GM18870 (cell line): ENCODE results near the gene ALS2CL.

Source experiments
- ATAC-seq: cut with Tn5 transposase; IDR thresholded peaks from one replicate; pipeline ENCODE4 v1.9.1; 2021; ENCODE audit warnings: moderate library complexity; ENCODE audit not compliant: unreplicated experiment

The ALS2CL gene

DNA sequence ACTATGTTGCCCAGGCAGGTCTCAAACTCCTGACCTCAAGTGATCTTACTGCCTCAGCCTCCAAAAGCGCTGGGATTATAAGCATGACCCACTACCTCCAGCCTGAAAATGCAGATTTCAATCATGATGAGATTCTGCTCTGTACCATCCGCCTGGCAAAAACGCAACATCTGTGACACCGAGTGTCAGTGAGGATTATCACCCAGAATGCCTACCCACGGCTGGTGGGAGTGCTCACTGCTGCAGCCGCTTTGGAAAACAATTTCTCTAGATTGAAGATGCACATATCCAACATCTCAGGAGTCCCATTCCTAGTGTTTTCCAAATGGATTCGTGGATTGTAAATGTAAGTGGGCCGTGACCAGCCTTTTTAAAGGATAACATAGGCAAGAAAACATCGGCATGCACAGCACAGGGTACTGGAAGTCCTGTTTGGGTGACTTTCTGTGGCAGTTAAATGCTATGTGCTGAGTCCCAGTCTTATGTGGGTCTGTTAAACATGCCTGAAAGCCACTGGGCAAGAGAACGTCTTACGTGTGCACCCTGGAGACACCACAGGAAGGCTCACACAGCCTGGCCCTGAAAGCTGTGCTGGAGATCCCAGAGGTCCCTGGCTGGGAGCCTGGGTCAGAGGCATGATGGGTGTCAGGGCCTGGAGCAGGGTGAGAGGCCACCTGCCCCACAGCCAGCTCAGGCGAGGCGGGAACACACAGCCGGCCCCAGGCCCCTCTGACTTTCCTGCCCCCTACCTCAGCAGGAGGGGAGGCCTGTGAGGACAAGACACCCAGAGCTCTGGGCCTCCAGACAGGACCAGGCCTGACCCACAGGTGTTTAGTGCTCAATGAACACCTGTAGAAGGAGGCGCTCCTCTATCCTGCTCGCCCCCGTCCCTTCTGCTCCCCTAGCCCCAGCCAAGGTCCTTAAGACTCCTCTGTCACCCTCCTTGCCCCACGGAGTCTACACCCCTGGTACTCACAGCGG, 23.3 kb upstream of the ALS2CL start:
- no peak for ATAC-seq

DNA sequence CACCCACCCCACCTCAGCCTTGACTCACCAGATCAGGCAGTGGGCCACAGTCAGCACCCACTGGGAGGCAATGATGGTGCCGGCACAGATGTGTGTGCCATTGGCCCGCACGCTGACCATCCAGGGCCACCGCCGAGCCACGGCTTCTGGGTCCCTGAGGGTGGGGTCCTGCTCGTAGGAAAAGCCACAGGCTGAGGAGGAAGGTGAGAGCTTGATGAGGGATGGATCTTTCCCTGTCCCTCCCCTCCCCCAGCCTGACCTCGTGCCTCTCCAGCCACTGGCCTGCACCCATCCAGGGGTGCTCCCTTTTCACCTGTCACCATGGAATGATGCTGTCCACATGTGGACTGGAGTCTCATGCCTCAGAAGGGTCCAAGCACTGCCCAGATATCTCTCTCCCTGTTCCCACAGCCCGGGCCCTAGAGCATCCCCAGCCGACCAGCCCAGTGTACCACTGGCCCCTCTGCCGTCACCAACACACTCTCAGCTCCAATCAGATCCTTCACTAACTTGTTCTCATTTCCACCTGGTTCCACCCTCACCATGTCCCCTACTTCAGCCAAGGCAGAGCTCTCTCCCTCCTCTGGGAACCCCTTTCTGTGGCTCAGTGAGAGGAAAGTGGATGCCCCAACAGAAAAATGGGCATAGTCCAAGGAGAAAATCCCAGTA, 22.2 kb upstream of the ALS2CL start:
- no peak for ATAC-seq

DNA sequence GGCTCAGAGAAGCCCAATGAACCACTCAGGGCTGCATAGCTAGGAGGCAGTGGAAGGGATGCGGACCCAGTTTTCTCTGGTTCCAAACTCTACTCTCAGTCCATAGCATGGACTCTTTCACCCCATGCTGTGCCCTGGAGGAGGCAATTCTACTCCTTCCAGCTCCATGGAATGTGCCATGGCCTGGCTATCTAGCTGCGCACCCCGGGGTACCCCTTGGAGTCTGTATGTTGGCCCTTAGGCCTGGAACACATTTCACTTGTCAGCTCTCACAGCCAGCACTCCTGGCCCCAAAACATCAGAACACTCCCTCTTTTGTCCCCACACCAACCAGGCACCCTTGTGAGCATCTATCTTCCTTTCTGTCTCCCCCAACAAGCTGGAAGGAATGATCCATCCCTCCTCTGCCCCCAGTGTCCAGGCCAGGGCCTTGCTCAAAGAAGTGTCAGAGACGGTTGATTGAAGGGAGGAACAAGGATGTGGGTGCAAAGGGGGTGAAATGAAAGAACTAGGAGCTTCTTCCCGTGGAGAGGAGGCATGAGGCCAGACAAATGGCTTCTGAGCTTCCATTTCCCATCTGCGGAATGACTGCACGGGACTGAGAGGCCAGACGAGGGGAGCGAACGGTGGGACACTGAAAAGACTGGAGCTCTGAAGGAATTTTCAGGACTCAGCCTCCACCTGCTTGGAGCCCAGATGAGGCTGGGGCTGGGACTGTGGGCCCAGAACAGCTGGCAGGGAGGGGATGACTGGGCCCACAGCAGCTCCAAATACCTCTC, 21.4 kb upstream of the ALS2CL start:
- no peak for ATAC-seq

DNA sequence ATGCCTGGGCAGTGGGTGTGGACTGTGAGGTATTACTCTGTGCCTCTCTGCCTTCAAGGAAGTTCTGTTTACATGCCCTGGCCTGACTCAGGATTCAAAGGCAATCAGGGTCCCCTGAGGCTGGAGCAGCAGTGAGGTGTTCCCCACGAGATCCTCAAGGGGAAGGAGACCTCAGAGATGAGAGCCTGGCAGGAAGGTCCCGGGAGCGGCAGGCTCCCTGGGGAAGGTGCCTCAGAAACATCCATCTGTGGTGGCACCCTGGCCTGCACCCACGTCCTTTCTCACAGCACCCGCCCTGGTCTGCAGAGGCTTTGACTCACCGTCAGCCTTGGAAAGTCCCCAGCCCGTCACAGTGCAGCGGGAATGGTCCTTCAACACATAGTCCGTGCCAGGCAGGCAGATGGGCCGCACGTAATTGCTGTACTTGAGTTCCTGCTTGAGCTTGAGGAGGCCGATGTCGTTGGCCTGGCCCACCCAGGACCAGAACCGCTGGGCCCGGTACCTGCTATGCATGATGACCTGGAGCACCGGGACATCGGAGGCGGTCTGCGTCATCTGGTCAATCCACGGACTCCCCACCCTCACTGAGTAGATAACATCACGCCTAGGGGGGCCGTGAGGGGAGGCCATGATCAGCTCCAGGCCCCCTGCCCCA, 20.5 kb upstream of the ALS2CL start:
- ATAC-seq = no peak

DNA sequence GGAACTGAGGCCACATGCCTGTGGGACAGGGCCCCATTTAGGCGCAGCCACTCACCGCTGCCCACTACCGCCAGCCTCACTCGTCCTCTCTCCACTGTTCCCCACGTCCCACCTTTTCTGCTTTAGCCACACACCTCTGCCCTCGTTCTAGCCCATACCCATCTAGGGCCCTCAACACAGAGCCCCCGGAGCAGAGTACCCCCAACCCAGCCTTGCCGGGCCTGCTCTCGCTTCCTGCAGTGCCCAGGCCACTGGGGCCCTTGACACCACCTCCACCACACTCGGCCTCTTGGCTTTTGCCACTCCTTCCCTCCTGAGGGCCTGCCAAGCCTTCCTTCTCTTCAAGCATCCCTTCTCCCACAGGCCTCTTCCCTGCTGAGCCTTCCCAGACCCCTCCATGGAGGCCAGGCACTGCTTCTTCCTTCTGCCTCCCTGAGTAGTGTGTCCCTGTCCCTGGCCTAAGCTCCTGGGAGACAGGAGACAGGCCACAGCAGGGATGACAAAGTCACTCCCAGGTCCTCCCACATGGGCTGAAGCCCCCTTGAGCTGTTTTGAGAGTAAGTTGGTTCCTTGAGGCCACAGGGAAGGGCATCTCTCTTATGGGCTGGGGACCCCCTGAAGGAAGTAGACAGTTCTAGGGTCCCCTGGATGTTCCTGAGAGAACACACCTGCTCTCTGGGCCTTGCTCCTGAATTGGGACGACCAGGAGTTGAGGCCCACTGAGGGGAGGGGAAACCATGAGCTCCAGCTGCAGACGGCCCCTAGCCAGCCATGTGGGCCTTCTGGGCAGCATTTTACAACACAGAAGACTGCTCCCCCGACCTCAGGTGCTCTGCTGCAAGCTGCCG, 19.8 kb upstream of the ALS2CL start:
- no peak for ATAC-seq

DNA sequence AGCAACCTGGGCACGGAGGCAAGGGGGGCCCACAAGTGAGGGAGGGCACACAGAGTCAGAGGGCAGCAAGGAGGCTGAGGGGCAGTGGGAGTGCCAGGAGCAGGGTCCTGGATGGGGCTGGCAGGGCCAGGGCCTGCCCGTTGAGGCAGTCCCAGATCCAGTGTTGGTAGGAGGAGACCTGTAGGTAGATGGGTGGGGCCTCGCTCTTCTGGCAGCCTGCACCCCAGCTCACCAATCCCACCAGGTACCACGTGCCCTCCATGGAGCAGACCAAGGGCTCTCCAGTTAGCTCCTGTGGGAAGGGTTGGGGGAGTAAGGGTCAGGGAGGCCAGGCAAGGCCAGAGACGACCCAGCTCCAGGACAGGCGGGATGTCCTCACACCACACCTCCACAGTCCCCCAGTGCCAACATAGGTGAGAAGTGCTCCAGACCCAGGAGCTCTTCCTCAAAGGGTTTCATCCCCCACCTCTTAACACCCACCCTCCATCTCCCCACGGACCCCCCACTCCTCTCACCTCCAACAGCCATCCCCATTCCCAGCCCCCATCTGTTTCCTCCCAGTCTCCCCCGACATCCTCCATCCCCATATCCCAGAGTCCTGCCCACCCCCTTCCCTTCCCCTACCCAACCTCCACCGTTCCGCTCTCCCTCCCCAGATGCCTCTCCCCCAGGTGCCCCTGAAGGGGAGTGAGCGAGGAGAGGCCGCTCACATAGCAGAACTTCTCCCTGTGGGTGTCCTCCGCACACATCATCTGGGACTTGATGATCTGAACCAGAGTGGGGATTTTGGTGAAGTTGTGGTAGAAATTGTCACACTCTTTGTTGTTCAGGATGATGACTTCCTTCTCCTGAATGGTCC, 18.9 kb upstream of the ALS2CL start:
- ATAC-seq = no peak

DNA sequence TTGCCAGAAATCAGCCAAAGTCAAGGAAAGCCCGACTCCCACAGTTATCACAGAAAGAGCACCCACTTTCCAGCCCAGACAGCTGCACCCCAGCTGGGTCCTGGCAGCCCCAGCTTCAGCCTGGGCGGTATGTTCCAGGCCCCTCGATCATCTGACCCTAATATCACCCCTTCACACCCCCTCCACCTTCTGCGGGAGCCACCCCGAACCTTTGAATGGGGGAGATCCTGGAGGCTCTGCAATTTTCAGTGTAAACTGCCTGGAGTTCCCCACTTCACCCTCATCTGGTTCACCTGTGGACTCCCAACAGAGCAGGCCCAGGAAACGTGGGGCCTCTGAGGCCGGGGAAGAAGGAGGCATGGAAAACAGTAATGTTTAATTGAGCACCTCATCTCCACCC, 18.3 kb upstream of the ALS2CL start:
- ATAC-seq = no peak

DNA sequence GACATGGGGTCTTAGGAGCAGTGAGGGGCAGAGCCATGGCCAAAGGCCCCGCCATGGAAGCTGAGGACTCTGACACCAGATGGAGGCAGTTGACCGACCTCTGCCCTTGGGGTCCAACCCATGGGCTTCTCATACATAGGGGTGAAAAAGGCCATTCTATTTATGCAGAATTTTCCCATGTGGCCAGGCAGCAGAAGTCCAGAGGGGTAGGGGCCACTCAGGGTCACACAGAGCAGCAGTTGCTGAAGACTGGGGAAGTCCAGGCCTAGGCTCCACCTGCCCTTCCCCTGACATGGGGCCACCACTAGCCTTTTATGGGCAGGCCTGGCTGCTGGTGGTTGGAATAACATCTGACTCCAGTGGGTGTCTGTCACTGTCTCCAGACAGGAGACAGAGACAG, 17.8 kb upstream of the ALS2CL start:
- ATAC-seq = no peak

DNA sequence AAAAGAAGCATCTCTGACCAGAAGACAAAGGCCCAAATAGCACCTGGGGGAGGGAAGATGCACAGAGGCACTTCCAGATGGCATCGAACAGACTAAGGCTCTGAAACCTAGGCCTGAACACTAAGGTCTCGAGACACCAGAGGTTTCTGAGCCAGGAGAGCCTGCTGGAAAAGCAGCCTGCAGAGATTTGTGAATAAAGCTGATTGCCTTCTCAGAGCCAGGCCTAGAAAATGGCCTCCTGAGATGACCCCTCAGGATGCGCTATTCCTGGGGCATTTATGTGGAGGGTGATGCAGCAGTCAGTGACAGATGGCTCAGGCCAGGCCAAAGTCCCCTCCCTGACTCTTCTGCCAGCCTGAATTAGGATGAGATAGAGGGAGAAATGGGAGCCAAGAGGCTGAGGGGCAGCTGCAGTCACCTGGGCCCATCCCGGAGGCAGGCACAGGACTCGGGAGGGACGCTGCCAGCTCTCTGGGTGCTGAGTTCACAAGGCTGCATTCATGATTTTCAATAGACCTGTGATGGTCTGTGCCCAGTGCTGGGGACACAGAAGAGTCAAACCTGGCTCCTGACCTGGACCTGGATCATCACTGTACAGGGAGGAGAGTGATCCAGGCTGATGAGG, 17.3 kb upstream of the ALS2CL start:
- no peak for ATAC-seq

DNA sequence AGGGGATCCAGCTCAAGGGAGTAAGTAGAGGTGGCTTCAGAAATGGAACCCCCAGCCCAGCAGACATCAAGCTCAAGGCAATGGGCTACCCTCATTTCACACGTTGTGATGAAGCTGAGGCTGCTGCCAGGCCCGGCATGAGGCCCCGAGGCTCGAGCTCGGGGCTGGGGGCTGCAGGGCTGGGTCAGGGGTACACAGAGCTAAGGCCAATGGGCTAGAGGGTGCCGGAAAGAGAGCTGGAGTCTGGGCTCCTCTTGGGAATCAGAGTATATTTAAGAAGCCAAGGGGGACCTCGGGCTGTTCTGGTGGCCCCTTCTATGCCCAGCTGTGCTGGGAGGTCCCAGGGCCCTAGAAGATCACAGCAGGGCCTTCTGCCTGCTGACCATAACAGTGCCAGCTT, 16.8 kb upstream of the ALS2CL start:
- no peak for ATAC-seq

DNA sequence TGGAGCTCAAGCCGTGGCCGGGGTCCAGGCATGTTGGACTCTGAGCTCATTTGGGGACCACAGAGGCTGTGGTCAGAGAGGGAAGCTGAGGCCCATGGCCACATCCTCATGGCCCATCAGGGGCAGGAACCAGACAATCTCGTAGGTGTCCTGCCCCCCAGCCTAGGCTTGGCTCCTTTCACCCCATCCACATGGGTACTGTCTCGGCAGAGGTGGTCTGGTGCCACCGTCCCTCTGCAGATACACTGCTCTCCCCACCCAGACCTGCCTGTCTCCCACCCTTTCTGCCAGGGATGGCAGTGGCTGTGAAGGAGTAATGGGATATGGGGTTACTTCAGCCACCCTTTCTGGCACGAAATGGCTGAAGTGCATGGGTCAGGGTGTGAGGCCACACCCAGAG, 16.2 kb upstream of the ALS2CL start:
- no peak for ATAC-seq

DNA sequence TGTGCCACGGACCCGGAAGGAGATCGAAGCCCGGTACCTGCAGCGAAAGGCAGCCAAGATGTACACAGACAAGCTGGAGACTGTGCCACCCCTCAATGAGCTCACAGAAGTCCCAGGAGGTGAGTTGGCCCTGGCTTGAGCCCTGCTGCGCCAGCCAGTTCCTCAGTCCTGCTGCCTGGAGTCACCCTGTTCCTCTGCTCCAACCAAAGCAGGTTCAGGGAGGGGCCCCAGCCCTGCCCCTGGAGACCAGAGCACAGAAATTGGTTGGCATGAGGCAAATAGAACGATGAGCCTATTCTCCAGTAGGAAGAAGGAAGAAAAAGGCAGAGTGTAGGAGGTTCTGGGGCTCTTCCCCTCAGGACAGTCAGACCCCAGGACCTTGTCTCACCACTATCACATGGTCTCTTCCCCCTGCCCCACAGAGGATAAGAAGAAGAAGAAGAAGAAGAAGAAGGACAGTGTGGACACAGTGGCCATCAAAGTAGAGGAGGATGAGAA, 15.7 kb upstream of the ALS2CL start:
- ATAC-seq = no peak

DNA sequence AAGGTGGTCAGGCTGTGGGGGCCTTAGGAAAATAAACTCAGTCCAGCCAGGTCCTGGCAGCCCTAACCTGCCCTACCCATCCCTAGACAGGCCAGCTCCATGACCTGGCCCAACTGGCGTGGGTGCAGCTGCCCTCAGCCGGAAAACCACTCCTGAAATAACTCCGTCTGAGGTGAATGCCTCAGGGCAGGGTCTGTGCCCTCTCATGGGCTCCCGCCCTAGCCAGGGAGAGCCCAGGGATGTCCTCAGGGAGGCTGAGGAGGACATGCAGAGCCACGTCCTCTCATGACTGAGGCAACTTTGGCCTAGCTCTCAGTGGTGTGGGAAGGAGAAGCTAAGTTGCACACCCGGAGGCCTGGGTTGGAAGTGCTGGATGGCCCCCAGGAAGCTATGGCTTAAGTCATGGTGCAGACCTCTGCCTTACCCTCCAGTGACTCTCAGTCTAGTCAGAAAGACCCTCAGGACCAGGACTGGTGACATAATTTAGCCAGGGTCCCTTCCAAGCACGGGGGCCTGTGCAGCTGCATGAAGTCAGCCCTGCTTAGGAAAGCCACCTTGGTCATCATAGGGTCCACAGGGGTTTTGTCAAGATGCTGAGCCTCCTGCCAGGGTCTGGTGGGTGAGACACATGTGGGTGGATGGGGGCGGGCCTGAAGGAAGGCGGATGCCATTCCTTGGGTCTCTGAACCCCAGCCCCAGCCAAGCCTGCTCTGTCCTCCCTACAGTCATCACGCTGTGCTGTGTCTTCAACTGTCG, 15.1 kb upstream of the ALS2CL start:
- no peak for ATAC-seq

DNA sequence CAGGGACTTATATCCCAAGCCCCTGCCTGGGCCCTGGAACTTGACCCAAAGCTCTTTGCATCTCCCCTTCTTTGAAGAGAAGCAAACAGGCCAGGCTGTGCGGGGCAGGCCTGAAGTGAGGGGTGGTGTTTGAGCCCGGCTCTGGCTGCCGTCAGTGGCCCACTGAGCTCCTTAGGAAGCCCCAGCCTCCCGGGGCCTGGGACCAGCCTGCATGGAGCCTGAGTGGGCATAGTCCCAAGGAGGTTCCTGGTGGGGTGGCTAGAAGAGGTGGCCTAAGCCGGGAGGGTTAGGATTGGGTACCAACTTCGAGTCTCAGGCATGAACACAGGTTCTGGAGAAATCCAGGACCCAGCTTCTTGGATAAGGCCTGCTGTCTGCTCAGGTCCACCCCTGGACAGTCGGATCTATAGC, 14.1 kb upstream of the ALS2CL start:
- ATAC-seq = no peak

DNA sequence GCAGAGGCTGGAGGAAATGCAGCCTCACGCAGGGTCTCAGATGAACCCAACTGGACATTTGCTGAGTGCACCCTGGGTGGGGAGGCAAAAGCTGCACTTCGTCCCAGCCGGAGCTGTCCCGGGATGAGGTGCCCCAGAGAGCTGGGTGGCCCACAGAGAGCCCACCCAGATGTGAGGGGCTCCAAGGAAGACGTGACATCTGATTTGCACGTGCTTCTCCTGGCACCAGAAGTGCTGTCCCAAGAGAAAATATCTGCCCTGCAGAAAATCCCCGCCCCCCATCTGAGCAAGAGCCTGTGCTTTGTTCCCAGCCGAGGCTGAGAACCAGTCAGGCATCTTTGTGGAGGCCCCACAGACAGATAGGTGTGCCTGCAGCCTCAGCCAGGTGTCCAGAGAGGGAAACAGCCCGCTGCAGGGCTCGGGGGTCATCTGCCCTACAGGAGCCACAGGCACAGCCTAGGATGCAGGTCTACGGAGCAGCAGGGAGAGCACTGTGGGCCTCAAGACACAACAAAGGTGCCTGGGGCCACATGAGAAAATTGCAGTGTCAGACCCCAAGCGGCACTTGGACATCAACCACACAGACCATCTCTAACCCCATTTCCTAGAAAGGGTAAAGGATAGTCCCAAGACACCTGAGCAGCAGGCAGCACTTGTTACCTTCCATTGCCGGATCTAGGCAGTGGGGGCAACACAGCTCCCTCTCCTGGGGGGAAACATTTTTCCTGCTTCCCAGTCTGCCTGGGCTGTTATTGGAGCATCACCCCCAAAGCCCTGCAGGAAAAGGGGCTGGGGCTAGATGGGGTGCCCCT, 13.5 kb upstream of the ALS2CL start:
- ATAC-seq = no peak

DNA sequence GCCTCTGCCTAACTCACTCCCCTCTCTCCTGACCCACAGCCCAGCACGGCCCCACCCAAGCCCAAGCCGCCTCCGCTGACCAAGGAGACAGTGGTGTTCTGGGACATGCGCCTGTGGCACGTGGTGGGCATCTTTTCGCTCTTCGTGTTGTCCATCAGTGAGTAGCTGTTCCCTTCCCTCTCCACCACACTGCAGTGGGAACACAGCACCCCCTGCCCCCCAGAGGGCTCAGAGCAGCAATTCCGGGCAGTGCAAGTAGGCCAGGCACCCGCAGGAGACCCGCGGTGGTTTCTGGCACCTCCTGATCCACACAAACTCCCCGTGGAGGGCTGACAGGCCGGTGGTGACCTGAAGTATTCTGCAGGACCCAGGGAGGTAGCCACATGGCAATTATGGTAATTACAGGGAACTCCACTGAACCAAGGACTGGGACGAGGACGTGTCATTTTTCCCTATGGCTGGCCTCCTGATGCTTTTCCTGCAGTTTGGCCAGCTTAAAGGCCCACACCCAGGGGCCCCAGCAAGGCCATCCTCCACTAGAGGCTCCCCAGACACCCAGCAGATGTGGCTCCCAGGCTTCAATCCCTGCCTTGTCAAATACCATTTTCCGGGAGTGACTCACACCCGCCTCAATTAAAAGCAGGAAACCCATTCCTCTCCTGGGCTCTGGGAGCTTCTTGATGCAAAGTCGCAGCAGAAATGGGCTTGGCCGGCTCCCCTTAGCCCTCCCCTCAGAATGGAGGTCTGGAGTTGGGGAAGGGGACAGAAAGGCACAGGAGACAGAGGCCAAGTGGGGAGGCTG, 12.5 kb upstream of the ALS2CL start:
- ATAC-seq = no peak
